ENCODE measurements around the gene ADAMTS6.

The ADAMTS6 gene

GRCh38 chr5:65133477-65134110 is 348.1 kb downstream of the ADAMTS6 start:
- DNase-seq = no peak

GRCh38 chr5:65132386-65132785 is 349.3 kb downstream of the ADAMTS6 start:
- no peak for DNase-seq

GRCh38 chr5:65128226-65128625 is 353.5 kb downstream of the ADAMTS6 start:
- DNase-seq = no peak

GRCh38 chr5:65127161-65127901 is 354.4 kb downstream of the ADAMTS6 start:
- no peak for DNase-seq

GRCh38 chr5:65126542-65127069 is 355.1 kb downstream of the ADAMTS6 start:
- DNase-seq = no peak

- no peak for DNase-seq
These were observed 355.9 kb downstream of the ADAMTS6 start for GRCh38 chr5:65125591-65126541.

GRCh38 chr5:65121880-65122436 is 359.8 kb downstream of the ADAMTS6 start:
- no peak for DNase-seq

GRCh38 chr5:65120371-65120967 is 361.3 kb downstream of the ADAMTS6 start:
- DNase-seq = no peak

- DNase-seq = no peak
These were observed 364.2 kb downstream of the ADAMTS6 start for GRCh38 chr5:65117525-65117924.

- no peak for DNase-seq
These were observed 367.9 kb downstream of the ADAMTS6 start for GRCh38 chr5:65113771-65114170.

- no peak for DNase-seq
These were observed 369.6 kb downstream of the ADAMTS6 start for GRCh38 chr5:65111961-65112658.

GRCh38 chr5:65108786-65109743 is 372.7 kb downstream of the ADAMTS6 start:
- DNase-seq = no peak

- no peak for DNase-seq
These were observed 376.4 kb downstream of the ADAMTS6 start for GRCh38 chr5:65105301-65105700.

GRCh38 chr5:65104831-65105230 is 376.9 kb downstream of the ADAMTS6 start:
- DNase-seq = no peak

- no peak for DNase-seq
These were observed 377.8 kb downstream of the ADAMTS6 start for GRCh38 chr5:65103756-65104440.

- no peak for DNase-seq
These were observed 378.6 kb downstream of the ADAMTS6 start for GRCh38 chr5:65102976-65103711.

GRCh38 chr5:65102371-65102975 is 379.2 kb downstream of the ADAMTS6 start:
- no peak for DNase-seq

- DNase-seq = no peak
These were observed 380.1 kb downstream of the ADAMTS6 start for GRCh38 chr5:65101632-65102100.
